Stimulated activated CD4-positive, alpha-beta T cell treated with anti-CD3 and anti-CD28 coated beads, Interleukin-4, amount 100 ng/mL, for 24 hours (primary cell): ENCODE measurements around the gene SAC3D1.

Experiments used
- DNase-seq: peaks from one replicate; pipeline ENCODE4 v3.0.0-alpha.2; 2020

SAC3D1 gene

GRCh38 chr11:65063532-65063931 is 22.5 kb downstream of the SAC3D1 start:
- no peak for DNase-seq

- no peak for DNase-seq
Observed at GRCh38 chr11:65064847-65065240, 23.8 kb downstream of the SAC3D1 start.

GRCh38 chr11:65065851-65066250 is 24.8 kb downstream of the SAC3D1 start:
- DNase-seq = no peak

- no peak for DNase-seq
Observed at GRCh38 chr11:65066315-65066714, 25.3 kb downstream of the SAC3D1 start.

- DNase-seq = no peak
Observed at GRCh38 chr11:65066805-65067291, 25.8 kb downstream of the SAC3D1 start.

- no peak for DNase-seq
Observed at GRCh38 chr11:65067446-65067845, 26.4 kb downstream of the SAC3D1 start.

- no peak for DNase-seq
Observed at GRCh38 chr11:65069217-65069616, 28.2 kb downstream of the SAC3D1 start.

- no peak for DNase-seq
Observed at GRCh38 chr11:65071907-65072630, 31.1 kb downstream of the SAC3D1 start.

GRCh38 chr11:65072631-65072966 is 31.6 kb downstream of the SAC3D1 start:
- no peak for DNase-seq

GRCh38 chr11:65077451-65077850 is 36.4 kb downstream of the SAC3D1 start:
- no peak for DNase-seq

GRCh38 chr11:65078151-65078550 is 37.1 kb downstream of the SAC3D1 start:
- DNase-seq = peak; percentile 72

- no peak for DNase-seq
Observed at GRCh38 chr11:65078786-65079342, 37.9 kb downstream of the SAC3D1 start.

GRCh38 chr11:65083134-65083833 is 42.3 kb downstream of the SAC3D1 start:
- no peak for DNase-seq

GRCh38 chr11:65083834-65084597 is 43.0 kb downstream of the SAC3D1 start, which contains the start of the genes CDCA5 and ZFPL1:
CDCA5 (minus strand) TSS chr11:65084040; CDS start chr11:65083978, 62 bp downstream.
ZFPL1 (plus strand) TSS chr11:65084222; CDS start chr11:65084699, 477 bp downstream.
- DNase-seq = peak; percentile 96

GRCh38 chr11:65084598-65085375 is 43.8 kb downstream of the SAC3D1 start:
- no peak for DNase-seq

GRCh38 chr11:65085446-65085845 is 44.4 kb downstream of the SAC3D1 start:
- DNase-seq = no peak

GRCh38 chr11:65086809-65087208 is 45.8 kb downstream of the SAC3D1 start:
- no peak for DNase-seq

- no peak for DNase-seq
Observed at GRCh38 chr11:65087216-65087615, 46.2 kb downstream of the SAC3D1 start.

GRCh38 chr11:65087827-65088226 is 46.8 kb downstream of the SAC3D1 start:
- no peak for DNase-seq

- DNase-seq = no peak
Observed at GRCh38 chr11:65089621-65090020, 48.6 kb downstream of the SAC3D1 start.

GRCh38 chr11:65090628-65091027 is 49.6 kb downstream of the SAC3D1 start:
- no peak for DNase-seq
